ENCODE measurements around the gene IFI16.

IFI16 gene

DNA sequence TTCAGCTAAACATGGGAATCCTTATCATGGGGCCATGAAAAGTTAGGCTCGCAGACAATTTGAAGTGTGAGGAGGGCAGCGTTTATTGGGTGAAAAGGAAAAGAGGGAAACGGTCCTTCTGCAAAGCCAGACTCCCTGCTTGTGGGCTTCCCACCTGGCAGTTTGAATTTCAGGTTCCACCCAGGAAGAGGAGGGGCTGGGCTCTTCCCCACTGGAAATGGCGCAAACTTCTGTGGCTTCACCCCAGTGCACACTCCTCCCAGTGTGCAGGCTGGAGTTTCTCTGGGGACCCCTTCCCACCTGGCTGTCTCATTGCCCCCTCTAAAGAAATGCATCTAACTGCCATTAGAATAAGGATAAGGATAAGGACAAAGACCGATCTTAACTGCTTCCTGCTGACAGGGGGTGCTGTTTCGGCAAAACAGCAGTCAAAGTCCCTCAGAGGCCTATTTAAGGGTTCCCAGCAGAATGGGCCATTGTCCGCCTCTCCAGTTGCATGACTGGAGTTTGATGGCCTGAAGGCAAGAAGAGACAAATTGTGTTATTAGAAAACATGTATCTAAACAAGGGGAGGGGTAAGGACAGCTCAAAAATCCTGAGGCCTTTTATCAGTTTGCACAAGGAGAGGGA lies 46.5 kb downstream of the IFI16 start:
- in situ Hi-C loops (cut with MboI; ENCODE audit: low sequenced_read_pairs), result no loop called here

DNA sequence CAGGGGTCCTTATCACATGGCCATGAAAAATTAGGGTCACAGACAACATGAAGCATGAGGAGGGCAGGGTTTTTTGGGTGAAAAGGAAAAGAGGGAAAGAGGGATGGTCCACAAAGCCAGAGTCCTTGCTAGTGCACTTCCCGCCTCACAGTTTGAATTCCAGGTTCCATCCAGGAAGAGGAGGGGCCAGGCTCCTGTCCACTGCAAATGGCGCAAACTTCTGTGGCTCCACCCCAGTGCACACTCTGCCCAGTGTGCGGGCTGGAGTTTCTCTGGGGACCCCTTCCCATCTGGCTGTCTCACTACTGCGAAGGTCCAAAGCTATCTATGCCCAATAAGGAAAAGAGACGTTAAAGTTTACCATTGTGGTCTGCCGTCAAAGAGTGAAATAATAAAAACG lies 49.0 kb downstream of the IFI16 start:
- in situ Hi-C loops (cut with MboI; ENCODE audit: low sequenced_read_pairs), result no loop called here

DNA sequence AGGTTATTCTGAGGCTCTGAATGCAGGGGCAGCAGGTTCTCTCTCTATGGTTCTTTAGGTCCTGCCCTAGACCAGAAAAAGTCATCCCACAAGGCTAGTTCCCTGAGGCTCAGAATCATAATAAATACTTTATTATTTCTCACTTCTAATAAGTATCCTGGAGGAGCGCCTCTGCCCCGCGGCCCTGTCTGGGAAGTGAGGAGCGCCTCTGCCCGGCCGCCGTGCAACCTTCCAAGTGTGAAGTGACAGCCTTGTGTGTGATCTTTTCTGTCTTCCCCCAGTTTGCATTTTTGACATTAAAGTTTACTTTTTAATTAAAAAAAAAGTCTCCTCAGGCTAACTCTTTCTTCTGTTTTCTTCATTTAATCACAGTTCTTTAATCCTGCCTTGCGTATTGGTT lies 55.4 kb downstream of the IFI16 start:
- in situ Hi-C loops (cut with MboI; ENCODE audit: low sequenced_read_pairs), result no loop called here

DNA sequence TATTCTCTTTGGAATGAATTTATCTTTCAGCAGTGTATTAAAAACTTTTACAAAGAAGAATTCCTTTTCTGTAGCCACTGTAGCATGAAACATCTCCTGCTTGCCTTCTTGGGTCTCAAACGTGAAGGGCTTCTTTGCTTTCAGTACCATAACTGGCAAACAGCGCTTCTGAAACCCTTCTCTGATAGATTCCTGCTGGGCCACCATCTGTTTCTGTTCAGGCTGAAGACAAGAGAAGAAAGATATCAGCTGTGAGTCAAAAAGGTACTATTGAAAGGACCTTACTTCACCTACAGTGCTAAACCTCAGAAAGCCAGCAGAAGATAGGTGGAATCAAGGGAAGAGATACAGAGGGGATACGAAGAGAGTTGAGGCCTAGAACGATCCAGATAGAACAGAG lies 56.4 kb downstream of the IFI16 start:
- in situ Hi-C loops (cut with MboI; ENCODE audit: low sequenced_read_pairs), result no loop called here

DNA sequence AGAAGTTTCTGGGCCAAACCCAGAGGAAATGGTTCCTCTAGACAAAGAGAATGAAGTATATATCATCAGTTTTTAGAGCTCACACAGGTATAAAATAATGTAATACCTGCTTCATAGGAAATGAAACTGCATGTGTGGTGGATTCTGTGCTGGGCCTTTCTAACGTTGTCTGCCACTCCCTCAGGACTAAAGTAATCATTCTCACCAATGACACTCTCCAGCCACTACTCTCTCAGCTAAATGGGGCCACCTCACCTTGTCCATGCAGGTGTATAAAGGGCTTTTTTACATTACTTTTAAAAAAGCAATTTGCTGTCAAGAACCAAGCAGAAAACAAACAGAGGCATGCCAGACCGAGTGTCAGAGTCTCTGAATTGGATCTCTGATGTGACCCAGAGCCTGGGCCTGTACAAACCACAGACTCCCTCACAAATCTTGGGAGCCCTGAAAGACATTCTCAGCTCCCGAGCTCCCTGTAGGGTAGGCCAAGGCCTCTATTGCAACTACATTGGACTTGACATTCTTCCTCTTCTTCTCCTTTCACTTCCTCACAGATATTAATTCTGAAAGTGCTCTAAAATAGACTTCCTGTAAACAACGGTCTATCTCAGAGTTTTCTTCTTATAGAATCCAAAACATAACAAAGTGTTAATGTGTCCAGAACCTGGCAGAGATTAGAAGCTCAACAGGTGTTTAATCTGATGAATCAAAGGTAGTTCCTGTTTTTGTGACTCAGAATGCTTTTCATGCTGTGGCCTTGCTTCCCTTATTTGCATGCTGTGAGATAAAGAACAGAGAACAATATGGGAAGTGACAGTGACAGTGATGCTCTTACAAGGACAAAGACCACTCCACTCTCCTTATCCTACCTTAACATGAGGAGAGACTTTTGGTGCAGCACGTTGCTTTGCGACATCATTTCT lies 58.3 kb downstream of the IFI16 start:
- in situ Hi-C loops (cut with MboI; ENCODE audit: low sequenced_read_pairs), result no loop called here

DNA sequence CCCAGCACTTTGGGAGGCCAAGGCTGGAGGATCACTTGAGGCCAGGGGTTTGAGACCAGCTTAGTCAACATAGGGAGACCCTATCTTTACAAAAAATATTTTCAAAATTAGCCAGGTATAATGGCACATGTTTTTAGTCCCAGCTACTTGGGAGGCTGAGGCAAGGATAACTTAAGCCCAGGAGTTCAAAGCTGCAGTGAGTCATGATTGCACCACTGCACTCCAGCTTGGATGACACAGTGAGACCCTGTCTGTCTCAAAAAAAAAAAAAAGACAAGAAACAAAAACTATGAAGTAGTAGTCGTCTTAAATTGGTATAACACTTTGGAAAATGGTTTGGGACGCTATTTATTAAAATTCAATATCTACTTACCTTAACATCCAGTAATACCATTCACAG lies 59.2 kb downstream of the IFI16 start:
- in situ Hi-C loops (cut with MboI; ENCODE audit: low sequenced_read_pairs), result no loop called here

DNA sequence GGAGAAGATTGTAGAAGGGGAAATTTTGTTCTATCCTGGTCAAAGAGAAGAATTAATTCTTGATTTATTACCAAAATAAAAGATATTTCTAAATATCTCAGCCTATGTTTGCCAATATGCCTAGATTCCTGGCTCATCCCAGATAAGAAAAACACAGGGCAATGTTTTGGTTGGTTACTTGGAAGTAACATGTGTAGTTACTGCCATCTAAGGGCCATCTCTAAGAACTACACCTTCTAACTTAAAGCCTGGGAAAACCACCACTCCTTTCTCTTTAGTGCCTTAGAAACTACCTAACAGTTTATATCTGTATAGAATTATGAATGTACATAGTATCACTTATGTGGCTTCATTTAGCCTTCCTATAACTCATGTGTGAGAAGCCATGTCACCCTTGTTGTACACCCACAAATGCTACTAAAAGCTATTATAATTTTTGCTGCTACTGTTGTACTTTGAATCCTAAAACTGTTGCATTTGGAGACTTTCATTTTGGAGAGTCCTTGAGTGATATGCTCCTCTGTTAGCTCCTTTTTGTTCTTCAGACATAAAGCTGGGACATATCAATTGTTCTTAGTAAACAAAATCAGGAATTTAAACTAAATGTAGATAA lies 62.4 kb downstream of the IFI16 start:
- in situ Hi-C loops (cut with MboI; ENCODE audit: low sequenced_read_pairs), result no loop called here

DNA sequence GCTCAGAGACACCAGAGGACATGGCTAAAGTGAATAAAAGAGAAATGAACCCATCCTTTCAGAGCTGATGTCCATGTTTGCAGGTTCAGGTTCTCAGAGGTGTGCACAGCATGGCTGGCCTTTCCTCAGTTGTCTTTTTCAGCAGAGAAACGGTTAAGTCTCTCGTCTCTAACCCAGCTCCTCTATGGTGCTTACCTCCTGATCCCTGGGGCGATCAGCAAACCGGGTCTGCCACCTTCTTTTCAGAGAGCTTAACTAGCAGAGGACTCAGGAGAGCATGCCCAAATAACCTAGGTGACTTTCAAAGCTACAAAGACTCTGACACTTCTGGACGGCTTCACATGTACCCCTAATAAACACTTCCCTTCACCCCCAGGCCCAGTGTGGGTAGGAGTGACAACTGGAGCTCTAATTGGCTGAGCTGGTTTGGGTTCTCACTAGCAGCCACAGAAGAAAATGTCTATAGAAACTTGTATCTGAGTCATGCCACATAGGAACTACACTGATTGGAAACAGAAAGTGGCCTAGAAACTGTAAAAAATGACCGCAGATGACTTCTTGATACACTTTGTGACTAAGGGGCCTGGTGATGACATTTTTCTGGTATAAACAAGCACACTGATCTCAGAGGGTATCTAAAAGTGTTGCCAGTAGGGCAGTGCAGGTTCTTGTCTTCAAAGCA lies 66.9 kb downstream of the IFI16 start, which contains the start of gene AIM2:
AIM2 (minus strand) TSS at position 329 of the 682 bp plus-strand sequence. CDS start 3,267 bp downstream, outside the sequence.
- in situ Hi-C loops (cut with MboI; ENCODE audit: low sequenced_read_pairs), result no loop called here

DNA sequence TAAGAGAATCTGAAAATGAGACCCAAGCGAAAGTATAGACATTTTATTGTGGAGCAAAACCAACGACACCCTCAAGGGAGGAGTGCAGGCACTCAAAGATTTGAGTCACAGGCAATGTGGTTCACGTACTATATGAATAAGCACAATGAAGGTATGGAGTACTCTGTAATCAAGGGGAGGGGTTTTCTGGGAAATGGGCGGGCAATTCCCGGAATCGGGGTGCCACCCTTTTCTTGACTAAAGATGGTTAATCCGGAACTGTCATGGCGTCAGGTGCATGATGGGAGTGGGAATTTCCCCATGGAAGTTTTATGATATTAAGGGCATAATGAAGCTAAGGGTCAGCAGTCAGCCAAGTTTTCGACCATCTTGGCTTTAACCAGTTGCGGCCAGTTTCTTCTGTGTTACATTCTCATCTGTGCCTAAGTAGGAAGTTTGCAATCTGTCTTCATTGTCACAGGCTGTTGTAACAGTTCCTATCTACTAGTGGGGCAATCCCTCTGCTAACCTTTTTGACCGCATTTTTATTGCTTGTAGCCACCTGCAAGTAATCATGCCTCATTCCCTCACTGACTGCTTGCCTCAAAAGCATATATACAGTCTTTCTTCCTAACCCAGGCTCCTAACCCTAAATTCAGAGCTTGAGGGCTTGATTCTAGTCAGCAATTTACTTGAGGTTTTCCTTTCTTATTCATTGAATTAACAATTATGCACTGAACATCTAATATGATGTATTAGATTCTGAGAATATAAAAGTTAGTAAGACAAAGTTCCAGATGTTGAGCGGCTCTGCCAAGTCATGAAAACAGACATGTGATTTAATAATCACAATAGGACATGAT lies 67.6 kb downstream of the IFI16 start:
- in situ Hi-C loops (cut with MboI; ENCODE audit: low sequenced_read_pairs), result no loop called here

DNA sequence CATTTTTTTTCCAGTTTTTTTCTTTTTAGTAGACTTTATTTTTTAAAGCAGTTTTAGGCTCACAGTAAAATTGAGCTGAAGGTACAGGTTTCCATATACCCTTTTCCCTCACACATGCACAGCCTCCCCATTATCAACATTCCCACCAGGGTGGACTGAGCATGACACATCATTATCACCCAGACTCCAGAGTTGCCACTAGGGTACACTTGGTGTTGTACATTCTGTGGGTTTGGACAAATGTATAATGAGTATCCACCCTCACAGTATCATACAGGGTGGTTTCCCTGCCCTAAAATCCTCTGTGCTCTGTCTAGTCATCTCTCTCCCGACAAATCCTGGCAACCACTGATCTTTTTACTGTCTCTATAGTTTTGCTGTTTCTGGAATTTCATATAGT lies 69.8 kb downstream of the IFI16 start:
- in situ Hi-C loops (cut with MboI; ENCODE audit: low sequenced_read_pairs), result no loop called here

DNA sequence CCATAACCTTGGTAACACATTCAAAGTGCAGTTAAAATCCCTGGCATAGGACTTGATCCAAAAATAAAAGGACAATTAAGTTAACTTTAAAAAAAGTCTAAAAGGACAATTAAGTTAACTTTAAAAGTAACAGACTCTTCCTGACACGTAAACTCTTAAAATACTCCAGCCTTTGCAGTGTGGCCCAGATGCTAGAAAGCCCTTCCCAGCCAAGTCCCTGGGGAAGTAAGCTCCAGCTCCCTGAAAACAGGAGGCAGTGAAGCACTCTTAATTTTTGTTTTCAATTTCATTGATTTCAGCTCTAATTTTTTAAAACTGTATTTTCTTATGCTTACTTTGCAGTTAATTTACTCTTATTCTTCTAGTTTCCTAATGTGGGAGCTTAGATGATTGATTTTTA lies 71.9 kb downstream of the IFI16 start:
- in situ Hi-C loops (cut with MboI; ENCODE audit: low sequenced_read_pairs), result no loop called here

DNA sequence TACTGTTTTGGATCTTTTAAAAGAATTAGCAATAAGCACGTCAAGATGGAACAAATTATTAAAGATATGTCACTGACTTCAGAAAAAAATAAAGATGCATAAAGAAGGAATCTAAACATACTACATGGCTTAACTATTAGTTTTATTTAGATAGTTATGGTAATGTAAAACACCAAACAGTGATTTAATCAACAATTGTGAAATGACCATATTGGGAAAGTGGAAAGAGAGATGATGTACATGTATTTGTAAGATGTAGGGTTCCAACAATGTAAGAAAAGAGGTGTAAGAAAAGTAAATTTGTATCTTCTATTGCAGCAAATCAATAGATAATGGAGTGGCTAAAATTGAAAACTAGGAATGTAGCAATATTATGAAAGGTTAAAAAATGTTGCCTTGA lies 73.3 kb downstream of the IFI16 start:
- in situ Hi-C loops (cut with MboI; ENCODE audit: low sequenced_read_pairs), result no loop called here

DNA sequence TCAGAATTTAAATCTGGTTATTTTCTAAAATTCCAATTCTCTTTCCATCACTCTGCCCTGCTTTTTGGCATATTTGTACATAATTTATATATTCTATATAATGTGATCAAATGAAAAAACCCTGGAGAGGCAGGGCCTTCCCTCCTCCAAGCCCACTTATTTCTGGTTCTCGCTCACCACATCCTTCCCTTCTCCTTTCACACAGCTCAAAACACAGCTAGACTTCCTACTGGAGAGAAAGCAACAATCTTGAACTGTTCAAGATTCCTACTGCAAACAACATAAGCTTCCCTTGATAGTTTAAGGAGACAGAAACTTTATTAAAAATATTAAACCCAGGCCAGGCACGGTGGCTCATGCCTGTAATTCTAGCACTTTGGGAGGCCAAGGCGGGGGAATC lies 74.4 kb downstream of the IFI16 start:
- in situ Hi-C loops (cut with MboI; ENCODE audit: low sequenced_read_pairs), result no loop called here

DNA sequence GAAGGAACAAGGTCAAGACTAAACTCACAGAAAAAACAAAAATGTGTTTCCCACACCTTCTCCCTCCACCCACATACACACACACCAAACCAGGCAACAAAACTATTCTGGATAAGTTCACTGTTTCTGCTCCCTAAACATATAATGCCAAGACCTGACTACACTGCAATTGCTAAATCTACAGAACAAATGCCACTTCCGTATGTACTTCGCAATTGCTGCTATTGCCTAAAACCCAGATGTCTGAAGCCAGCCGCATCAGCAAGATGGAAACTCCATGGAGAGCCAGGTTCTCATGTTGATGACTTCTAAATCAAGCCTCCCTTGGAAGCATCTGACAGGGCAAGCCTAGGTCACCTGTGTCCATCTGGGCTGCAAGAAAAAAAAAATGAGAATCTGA lies 75.2 kb downstream of the IFI16 start:
- in situ Hi-C loops (cut with MboI; ENCODE audit: low sequenced_read_pairs), result no loop called here

DNA sequence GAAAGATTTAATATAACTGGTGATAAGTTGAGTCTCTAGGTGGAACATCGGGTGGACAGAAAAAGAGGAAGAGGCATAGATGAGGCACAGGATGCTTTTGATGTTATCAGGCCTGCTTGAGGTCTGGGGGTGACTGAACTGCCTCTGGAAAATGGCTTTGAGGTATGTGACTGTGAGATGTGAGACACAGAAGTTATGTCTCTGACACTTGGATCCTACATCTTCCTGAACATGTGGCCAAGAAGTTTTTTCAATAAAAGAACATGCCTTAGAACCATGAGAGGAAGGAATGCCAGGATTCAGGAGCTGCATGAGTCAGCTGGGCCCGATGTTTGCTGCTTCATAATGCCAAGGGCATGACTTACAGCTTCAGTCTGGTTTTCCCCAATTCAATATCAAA lies 78.3 kb downstream of the IFI16 start:
- in situ Hi-C loops (cut with MboI; ENCODE audit: low sequenced_read_pairs), result no loop called here

DNA sequence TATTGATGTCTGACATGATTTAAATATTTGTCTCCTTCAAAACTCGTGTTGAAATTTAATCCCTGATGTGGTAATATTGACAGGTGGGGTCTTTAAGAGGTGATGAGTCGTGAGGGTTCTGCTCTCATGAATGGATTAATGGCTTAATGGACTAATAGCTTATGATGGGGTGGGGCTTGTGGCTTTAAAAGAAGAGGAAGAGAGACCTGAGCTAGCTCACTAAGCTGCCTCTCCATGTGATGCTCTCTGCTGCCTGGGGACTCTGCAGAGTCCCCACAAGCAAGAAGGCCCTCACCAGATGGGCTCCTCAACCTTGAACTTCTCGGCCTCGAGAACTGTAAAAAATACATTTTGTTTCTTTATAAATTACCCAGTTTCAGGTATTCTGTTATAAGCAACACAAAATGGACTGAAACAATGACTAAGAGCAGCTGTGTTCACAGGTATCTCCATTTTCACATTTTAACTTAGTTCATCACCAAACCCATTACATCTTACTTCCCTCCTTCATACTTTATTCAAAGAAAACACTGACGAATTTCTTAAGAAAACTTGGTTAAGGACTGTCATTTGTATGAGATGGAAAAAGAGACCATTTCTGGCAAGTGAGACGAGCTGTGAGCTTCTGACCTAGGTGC lies 79.0 kb downstream of the IFI16 start:
- in situ Hi-C loops (cut with MboI; ENCODE audit: low sequenced_read_pairs), result no loop called here

DNA sequence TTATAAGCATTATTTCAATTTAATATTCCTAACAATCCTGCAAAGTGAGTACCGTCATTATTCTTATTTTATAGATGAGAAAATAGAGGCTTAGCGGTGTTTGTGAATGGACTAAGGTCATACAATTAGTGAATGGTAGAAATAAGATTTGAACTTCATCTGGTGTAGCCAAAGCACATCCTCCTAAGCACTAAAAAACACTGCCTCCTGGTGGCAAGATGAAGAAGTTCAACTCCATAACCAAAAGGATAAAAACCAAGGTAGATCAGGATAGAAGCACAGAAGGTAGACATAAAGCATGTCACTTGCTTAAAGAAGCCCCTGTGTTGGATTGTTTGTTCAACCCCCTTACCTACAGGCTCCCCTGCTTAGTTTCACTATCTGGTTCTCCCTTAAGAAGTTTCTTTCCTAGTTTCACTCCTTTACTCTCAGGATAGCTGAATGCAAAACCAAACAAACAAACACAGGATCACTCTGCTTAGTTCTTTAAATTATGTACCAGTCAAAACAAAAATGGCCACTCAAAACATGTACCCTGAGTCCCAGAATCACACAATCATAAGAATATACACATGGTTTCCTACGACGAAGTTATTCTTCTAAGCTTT lies 79.6 kb downstream of the IFI16 start:
- in situ Hi-C loops (cut with MboI; ENCODE audit: low sequenced_read_pairs), result no loop called here

DNA sequence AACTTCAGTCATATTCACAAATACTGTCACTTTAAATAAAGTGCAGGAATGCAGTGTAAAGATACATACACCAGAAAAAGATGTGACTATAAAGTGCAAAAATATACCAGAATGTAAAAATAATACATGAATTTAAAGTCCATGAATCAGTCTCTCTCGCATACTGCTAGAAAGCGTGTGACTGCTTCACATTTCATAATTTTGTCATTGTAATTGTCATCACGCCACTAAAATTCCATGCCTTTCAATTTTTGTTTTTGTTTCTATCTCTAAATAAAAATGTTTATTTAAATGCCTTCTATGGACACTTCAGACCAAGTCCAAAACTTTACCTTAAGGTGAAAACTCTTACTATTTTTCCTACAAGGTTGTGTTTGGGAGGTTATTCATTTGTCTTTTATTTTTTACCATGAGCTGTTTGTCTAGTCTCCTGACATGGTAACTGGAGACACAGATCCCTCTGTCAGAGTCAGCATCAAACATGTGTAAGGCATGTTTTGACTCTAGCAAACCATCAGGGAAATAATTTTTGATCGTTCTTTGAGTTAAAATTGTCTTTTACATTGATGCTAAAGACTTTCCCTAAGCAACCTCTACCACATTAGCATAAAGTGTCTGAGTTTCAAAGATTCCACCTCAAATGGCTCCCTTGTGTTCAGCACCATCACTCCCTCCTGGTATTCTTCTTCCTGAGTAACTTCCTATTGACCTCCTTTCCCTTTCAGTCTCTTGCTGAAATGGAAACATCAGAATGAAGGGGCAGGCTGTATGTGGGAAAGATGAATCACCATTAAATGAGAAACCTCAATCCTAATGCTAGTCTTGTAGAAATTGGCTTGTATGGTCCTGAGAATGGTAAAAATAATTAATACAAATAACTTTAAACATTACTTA lies 80.8 kb downstream of the IFI16 start:
- in situ Hi-C loops (cut with MboI; ENCODE audit: low sequenced_read_pairs), result no loop called here

DNA sequence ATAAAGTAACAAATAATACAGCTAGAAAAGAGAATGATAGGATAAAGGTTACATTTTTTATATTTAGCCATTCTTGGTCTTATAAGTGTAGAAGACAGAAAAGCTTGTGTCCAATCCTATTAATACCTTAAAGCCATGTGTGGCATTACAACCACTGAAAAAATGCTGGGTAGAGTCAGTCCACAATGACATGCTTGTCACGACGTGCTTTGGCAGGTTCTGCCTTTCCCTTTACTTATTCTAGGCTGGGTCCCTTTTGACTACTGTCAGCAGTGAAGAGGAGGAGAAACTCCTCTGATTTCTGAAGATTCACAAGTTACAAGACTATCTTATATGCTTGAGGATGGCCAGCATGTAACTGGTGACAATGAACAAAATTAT lies 81.5 kb downstream of the IFI16 start:
- in situ Hi-C loops (cut with MboI; ENCODE audit: low sequenced_read_pairs), result no loop called here
